NOMO-1 treated with dmso at 0.1 percent for 144 hours (cell line): ENCODE measurements around the gene TCF7.

Experiments
- DNase-seq: peaks from one replicate; lab custom pipeline; 2025; ENCODE audit not compliant: unreplicated experiment; lab: John Stamatoyannopoulos, UW

Gene TCF7

DNA sequence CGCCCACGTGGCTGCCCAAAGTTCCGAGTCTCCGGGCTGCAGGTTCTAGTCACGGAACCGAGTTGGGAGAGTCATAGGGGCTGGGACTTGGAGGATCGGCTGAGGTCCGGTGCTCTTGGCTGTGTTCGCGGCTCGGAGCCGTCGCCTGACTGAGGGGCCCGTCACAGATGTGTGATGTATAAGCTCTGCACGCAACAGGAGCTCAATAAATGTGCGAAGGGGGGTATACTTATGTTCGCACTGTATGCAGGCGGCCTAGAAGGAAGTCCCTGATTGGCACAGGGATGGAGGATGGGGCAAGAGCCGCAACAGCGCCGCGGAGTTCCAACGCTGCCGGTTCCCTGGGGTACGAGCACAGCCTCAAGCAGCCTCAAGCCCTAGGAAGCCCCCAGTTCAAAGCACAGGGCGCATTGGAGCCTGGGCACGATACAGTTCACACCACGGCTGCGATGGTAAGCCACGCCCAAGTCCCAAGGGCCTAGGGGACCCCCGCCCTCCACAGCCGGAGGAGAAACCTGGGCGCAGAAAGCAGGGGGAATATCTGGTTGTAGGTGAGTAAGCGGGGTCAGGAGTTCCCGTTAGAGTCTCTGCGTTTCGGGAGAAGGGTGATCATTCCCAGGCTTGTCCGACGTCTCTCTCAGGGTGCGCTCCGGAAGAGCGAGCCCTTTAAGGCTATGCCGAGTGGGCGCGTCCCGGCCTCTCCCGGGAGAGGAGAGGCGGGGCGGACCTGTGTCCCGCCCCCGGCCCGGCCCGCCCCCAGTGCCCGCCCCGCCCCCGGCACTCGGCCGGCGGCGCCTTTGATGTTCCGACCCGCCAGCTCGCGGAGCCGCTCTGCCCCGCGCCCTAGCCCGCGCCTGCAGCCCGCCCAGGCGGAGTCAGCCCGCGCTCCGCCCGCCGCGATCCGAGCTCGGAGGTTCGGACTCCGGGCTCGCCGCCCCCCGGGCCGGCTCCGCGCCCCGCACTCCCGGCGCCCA is at the start of gene TCF7:
TSS of gene TCF7 (plus strand) at position 780 of the 974 bp plus-strand sequence. CDS start 226 bp downstream, outside the sequence.
- peak; percentile 36 for DNase-seq

DNA sequence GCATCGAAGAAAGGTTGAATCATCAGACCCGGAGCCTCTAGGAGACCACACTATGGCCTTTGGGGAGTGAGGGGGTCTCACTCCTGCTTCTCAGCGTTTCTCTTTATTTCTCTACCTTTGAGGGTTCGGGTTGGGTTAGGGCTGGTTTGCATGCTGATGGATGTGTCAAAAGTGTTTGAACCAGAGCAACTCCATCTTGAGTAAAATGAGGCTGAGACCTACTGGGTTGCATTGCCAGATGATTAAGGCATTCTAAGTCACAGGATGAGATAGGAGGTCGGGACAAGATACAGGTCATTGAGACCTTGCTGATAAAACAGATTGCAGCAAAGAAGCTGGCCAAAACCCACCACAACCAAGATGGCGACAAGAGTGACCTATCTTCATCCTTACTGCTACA is 44.9 kb upstream of the TCF7 start:
- DNase-seq: no peak

DNA sequence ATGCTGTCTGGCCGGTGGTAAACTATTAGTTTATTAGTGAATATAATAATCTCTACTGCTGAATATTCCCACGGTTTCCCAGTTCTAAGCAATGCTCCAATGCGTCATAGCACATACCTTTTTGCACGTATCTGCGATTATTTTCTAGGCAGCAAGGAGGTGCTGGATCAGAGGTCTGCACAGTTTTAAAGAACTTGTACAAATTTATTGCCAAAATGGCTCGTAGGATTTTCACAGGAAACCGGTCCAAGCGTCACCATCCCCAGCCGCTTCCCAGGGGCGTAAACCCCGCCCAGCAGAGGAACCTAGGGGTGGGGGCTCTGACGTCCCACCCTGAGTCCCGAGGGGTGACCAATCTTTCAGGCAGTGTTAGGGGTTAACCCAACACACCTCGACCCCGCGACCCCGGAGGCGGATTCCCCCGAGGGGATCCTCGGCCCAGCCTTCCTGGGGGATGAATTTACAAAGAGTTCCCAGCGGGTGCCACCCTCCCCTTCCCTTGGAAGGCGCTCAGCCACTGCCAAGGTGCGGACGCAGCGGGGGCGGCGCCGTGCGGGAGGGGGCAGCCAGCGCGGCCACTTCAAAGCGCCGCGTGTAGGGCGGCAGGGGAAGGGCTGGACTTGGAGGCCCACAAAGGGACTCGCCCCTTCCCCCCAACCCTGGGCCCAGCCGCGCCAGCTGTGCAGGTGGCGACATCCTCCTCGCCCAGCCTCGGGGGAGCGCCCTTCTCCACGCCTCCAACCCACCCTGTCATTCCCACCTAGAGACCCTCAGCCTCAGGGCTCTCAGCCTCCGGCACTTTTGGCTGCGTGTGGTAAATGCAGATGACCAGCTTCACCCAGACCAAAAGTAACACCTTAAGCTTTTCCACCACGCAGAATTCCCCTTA is 43.5 kb upstream of the TCF7 start:
- no peak for DNase-seq

DNA sequence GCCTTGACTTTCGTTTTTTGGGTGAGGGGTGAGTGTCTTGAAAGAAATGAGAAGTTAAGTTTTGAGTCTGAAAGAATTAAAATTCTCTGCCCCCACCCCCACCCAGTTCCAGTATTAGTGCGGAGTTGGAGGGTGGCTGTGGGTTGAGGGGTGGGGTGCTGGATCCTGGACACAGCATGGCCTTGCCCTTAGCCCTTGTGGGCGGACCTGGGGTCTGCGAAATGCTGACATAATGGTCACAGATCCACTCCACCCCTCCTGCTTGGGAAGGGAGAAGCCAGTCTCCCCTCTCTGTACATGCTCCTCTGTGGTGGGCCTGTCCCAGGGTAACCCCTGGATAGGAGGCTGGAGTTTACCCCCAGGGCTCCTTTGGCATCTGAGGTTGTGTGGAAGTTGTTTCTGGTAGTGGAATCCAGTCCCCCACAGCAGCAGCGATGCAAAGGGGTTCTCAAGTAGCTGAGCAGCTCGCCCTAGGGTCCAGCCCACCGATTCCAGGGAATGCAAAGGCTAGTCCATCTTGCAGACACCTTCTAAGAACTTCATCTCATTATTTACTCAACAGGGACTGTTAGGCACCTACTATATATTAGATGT is 42.8 kb upstream of the TCF7 start:
- DNase-seq: no peak

DNA sequence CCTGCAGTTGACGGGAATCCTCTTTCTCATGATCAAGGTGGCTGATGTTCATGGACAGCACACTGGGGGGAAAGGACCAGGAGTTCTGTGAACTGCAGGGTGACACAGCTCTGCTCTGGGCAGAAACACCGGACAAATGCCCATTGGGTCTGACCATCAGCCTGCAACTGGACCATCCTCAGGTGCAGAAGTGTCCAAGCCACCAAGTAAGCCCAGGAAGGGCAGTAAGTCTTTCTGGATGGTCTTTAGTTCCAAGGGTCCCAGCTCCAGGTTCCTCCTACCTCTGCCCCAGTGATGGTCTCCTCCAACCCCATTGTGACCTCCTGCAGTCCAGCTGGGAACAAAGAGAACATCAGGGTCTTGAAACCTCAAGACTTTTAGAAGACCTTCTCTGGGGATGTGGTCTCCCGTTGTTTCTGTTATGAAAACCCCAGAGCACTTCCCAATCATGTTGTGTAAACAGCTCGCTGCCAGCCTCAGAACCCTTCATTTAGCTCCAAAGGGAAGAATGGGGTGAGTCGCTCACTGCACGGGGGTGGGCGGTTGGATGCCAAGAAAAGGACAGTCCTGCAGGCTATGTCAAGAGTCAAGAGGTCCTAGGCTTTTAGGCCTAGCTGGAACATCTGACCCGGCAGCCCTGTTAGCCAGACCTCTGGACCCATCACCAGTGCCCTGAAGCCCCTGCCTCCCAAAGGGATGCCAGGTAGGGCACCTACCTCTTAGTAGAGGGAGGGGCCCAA is 41.8 kb upstream of the TCF7 start:
- DNase-seq: no peak

DNA sequence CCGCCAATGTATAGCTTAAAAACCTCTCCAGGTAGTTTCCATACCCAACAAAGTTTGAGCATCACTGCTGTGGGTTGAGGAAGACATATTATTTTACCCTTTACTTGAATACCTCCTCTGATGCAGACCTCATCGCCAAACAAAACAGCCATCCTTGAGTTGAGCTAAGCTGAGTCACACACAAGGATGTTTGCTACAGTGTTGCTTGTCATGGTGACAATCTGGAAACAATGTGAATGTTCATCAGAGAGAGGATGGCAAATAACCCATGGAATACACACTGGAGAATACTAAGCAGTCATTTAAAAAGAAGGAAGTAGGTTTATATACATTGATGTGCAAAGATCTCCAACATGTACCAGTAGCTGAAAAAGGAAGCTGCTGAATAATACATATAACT is 41.1 kb upstream of the TCF7 start:
- DNase-seq: no peak

DNA sequence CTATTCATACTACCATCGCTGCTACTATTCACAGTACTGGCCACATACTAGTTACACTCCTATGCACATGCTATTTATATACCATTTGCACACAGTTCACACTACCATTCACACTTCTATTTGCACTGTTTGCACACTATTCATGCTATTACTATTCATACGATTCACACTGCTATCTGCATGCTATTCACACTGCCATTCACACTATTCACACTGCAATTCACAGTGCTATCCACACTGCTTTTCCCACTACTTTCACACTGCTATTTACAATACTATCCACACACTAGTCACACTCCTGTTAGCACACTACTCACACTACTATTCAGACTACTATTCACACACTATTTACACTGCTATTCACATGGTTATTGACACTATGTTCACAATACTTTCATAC is 39.4 kb upstream of the TCF7 start:
- no peak for DNase-seq

DNA sequence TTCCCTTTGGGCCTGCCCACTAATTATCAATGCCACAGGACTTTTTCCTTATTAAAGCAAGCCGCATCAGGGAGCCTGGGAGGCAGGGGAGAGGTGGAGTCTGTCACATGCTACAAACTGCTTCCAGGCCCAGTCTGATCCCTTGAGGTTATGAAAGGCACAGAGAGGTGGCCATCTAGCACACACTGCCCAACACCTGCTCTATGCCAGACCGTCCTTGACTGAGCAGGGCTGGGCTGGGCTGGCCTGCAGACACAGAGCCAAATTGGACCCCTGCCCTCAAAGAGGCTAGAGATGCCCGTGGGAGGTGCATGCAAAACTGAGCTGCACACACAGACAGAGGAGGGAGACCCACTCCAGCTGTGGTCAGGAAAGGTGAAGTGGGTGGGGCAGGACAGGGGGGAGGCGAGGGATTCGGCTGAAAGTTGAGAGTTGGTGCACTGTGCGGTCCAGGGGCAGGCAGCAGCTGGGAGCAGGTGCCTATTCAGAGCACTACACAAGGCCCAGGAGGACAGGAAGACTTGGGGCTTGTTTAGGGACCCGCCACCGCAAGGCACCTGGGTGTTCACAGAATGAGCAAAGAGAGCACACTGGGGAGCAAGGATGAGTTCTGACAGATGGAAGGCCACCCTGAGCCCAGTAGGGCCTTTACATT is 36.4 kb upstream of the TCF7 start:
- no peak for DNase-seq

DNA sequence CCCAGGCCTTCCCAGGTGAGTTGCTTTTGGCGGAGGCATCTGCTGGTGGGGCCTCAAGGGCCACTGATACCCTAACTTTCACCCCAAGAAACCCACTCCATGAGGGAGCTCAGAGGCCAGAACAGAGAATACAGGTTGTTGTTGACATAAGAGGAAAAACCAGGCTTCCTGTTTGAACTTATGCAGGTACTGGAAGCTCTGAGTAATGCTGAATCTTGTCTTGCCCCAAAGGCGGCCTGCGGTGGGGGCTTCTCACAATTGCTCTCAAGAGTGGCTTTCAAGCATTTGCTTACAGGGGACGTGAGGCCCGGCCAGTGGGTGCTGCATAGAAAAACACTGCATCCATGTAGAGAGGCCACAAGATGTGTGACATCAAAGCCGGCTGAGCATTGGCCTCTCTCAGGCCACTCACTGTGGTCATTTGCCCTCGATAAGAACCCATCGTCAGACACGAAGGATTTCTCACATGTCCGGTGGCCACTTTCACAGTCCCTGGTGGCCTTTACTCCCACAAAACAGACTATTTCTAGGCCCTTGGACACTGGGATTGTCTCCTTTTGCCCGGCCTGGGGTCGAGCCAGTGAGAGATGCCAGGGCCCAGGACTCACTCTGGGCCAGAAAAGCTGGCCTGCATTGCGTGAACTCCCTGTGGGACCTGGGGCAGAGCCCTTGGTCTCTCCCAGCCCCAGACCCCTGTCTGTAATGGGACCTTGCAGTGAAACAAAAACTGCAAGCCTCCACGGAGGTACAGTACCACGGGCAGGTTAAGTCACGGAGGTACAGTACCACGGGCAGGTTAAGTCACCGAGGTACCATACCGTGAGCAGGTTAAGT is 34.5 kb upstream of the TCF7 start:
- no peak for DNase-seq

DNA sequence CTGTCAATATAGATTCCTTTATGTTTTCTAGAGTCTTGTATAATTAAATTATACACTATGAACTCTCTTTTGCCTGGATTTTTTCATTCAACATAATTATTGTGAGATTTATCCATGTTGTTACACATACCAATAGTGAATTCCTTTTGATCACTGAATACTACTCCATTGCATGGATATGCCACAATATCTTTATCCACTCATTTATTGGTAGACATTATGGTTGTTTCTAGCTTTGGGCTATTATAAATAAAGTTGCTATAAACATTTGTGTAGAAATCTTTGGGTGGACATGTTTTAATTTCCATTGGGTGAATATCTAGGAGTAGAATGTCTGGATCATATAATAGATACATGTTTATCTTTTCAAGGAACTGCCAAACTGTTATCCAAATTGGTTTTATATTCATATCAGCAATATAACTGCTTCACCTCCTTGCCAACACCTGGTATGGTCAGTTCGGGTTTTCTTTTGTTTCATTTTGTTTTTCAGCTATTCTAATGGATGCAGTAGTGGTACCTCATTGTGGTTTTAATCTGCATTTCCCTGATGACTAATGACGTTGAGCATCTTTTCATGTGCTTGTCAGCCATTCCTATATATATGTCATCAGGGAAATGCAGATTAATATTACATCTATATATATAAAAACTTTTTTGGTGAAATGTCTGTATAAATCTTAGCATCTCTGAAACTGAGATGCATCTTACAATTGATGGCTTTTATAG is 32.1 kb upstream of the TCF7 start:
- no peak for DNase-seq

DNA sequence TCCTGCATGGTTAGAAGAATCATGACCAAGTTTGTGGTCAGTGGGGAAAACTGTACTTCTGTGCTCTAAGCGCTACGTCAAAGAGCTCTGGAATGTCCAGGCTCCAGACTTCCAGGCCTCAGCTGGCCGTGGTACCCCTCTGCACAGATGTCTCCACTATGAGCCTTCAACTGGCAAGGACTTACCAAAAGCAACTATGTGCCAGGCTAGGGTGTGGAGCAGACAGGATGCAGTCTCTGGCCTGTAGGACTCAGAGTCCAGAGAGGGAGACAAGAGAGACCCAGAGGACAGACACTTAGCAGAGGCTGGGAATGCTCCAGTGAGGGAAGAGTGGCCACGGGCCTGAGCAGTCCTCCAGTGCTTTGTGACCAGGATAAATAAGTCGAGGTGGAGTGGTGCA is 31.0 kb upstream of the TCF7 start:
- no peak for DNase-seq

DNA sequence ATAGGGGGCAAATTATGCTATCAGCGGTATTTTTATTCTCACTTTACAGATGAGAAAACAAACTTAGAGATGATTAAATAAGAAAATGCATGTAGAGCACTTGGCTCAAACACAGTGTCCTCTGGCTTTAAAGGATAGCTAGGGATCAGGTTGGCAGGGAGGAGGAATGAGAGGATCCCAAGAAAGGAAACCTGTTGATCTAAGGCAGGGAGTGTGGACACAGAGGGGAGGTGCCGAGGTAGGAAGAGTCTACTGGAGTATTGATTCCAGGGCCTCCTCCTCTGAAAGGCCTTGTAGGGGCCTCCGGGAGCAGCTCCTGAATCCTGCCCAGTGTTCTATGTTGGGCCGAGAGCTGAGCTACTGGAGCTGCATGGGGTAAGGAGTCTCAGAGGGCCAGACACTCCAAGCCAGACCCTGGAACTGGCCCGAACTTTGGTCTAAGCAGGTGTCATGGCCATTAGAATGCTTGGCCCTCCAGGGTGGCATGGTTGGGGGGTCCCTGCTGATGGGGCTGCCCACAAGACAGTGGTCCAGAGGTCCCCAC is 30.4 kb upstream of the TCF7 start:
- no peak for DNase-seq

DNA sequence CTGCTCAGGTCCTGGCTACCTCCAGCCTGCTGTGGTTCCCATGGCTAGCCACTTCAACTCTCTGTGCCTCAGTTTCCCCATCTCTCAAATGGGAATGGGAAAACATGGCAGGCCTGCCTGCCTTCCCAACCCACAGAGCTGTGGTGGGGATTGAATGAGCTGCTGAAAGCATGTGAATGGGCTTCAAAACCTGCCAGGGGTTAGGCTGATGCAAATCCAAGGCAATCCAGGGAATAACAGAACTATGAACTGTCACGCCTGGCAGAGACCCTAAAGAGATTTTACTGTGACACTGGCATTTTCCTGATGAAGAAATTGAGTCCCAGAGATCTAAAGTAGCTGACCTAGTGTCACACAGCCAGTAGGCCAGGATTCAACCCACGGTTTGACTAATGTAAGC is 29.9 kb upstream of the TCF7 start:
- no peak for DNase-seq

DNA sequence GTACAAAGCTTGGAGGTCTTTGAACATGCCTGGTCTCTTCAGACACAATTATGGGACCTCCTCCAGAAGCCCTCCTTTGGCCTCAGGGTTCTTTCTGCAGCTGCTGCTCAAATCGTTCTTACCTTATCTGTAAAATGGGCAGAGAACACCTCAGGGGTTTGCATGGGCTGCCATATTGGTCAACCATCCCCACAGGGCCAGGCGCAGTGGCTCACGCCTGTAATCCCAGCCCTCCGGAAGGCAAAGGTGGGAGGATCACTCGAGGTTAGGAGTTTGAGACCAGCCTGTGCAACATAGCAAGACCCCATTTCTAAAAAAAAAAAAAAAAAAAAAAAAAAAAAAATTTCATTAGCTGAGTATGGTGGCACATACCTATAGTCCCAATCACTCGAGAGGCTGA is 29.1 kb upstream of the TCF7 start:
- no peak for DNase-seq

DNA sequence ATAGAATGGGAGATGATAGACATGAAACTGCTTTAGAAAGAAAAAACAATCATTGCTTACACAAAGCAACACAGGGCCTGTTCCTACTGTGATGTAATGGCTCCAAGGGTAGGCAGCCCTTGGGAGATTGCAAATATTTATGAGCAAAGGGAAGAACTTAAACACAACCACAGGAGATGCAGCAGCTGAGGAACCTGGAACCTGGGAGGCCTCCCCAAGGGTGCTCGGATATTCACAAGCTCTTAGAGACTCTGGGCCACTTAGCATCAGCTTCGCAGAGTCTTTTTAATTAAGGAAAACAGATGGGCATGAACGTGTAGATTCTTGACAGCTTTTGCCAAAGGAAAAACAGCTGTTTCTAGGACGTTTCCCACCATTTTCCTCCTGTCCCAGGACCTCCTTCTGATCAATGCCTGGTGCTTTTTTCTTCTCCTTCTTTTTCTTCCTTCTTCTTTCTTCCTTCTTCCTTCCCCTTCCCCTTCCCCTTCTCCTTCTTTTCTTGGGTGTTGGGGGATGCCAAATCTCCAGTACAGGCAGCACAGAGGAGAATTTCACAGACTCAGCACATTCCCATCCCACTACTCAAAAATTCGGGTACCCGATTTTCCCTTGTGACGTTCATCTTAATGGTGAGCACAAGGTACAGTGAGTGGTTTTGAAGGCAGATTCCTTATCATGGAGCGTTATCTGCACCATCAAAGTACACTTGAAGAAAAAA is 28.1 kb upstream of the TCF7 start:
- DNase-seq: no peak

DNA sequence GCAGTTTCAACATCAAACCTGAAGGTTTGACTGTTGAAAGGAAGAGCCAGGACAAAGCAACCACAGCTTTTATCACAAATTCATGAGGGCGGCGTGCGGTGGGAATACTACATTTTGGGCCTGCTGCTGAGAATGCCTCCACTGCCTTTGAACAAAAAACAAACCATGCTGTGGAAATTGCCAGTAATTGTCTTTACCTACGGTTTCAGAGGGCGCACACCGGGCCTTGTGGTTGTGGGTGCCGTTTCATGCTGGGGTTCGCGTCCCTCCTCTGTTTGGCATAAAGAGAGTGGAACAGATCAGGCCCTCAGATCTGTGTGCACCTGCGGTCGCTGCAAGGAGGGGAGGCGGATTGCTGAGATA is 27.6 kb upstream of the TCF7 start:
- no peak for DNase-seq

DNA sequence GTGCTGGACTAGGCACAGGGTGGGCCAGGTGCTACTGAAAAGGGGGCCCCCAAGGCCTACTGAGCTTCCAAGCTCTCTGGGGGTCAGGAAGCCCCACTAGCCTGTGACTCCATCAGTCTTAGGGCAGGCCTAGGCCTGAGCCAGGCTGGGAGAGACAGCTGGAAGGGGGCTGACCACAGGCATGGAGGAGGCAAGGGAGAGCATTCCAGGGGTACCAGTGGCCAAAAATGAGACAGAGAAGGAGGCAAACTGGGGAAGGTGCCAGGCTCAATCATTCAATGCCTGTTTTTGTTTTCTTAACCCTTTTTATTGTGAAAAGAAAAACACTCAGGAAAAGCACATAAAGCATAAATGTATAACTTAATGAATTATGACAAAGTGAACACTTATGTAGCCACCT is 26.2 kb upstream of the TCF7 start:
- no peak for DNase-seq

DNA sequence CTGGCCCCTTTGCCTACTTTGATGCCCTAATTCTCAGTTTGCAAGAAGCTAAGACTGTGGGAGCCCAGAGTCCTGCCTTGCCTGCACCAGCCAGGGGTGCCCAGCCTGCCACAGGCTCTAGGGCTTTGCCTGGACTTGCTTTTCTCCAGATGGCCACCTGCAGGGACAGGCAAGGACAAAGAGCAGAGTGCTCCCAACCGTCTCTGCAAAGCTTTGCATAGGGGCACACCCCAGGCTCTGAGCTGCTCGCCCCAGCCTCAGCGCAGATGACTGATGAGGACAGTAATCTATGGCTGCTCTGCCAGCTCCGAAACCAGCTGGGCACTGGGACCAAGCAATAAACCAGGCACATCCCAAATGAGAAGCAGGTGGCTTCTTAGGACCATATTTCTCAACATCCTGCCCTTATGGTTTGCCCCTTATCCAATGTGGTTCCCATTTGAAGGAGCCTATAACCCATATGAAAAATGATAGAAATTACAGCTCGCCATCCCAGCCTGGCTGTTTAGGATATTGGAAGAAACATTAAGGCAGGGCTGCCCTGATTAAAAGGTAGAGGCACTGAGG is 25.4 kb upstream of the TCF7 start:
- DNase-seq: no peak
